Measurements from ENCODE around the gene TTYH3.

Gene TTYH3

DNA sequence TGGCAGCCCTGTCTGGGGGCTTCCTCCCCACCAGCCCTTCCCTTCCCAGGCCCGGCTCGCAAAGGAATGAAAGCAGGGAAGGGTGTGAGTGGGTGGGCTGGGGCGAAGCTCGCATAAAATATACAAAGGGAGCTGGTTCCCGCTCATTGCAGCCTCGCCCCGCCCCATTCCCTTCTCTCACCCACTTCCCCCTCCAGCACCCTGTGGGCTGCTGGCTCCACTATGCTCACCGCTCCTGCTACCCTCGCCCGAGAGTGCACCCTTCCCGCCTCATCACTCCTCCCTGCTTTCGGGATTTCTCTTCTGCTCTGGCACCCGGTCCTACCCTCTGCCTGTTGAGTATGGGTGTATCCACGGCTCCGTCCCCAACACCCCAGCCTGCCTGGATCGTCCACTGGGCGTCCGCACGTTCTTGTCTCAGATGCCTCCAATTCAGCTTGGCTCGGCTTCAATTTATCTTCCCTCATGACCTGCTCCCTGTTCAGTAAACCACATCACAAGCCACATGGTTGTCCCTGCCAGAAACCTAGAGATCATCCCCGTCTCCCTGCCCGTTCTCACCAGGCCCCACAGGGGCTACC is 14.4 kb upstream of the TTYH3 start:
- no peak for DNase-seq

DNA sequence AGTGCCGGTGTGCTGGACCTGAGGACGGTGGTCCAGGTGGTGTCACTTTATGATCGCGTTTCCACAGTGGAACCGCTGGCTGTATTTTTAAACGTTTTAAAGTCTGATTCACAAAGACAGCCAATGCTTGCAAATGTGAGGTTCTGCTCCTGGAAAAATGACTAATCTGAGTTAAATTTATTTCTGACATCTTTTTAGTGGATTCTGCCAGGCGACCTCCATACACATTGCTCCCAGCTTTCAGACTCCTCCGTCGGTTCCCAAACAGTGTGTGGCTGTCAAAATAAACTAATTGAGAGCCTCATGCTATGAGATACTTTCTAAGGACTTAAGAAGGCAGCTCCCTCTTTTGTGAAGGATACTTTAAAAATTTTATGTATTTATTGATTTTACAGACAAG is 12.7 kb upstream of the TTYH3 start:
- no peak for DNase-seq

GRCh38 chr7:2621061-2621828 is 10.5 kb upstream of the TTYH3 start:
- DNase-seq: no peak

GRCh38 chr7:2621948-2622640 is 9.7 kb upstream of the TTYH3 start:
- DNase-seq: no peak

DNA sequence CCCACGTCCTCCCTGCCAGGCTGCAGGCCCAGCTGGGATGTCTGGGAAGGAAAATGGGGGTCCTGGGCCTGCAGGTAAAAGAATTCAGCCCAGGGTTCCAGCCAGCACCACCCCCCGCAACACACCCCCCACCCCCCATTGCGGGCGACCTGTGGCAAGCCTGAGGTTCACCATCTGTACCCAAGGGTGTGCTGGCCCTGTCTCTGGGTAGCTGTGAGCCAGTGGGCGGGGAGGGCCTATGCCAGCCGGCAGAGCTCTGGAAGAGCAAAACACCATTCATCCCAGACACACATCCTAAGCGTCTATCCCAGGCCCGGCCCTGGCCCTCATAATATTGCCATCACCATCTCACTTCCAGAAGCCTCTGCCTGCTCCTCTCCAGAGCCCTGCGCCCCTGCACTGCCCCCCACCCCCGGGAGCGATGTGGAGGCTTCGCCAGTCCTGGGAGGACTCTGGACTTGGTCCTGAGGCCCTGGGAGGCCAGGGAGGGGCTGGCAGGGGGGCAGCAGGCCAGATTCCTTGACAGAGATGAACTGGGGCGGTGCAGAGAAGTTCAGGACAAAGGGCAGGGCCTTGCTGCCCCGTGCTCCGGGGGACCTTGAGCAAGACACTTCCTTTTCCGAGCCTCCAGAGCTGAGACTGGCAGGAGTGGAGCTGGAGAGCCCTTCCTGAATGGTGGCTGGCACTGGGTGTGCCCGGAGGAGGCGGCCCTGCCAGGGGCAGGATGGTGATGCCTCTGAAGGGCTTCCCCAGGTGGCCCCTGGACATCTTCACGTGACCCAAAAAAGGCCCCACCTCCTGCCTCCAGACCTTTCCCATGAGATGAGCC is 8.7 kb upstream of the TTYH3 start:
- DNase-seq: no peak

DNA sequence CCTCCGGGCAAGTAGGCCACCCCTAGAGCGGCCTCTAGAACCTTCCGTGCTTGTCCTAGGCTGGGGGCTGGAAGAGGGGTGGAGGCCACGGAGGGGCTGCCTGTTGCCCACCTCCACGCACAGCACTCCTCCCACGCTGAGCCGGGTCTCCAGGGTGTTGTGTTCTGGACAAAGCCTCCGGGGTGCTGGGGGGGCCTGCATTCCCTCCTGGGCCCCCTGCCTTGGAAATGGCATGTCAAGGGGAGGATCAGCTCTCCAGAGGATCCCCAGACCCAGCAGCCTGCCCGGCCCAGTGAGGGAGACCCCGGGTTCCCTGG is 8.1 kb upstream of the TTYH3 start:
- no peak for DNase-seq

DNA sequence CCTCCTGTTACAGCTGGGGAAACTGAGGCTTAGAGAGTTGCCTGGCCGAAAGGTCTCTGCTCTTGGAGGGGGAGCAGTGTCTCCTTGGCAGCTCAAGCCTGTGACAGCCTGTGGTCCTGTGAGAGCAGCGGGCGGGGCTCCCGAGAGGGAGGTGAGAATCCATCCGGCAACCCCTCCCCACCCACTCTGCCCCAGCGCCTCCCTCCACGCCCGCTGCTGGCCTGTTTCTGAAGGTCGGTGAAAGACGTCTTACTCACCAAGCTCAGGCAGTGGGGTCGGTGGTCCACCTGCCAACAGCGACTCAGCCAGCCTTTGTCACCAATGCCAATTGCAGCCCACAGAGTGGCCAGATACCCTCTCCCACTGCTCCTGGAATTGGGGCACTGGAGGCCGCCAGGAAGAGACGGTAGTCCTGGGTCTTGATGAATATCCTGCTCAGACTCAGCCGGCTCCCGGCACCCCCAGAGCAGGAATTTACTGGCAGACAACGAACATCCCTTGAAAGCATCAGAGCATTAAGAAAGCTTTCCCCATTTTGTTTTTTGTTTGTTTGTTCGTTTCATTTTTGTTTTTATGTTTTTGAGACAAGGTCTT is 7.4 kb upstream of the TTYH3 start:
- no peak for DNase-seq

- DNase-seq: no peak
Measured at GRCh38 chr7:2626498-2627117, 5.2 kb upstream of the TTYH3 start.

GRCh38 chr7:2627258-2628129 is 4.3 kb upstream of the TTYH3 start:
- no peak for DNase-seq

DNA sequence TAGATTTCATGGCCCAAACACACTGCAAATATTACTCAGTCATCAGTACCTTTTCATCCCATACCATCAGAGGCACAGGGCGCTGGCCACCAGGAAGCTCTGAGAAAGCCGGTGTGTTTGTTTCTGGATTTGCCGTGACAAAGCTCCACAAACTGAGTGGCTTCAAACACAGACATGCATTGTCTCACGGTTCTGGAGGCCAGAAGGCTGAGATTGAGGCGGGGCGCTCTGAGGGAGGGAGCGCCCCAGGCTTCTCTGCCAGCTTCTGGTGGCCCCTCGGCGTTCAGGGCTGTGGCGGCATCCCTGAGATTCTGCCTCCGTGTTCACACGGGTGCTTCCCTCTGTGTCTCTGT is 3.7 kb upstream of the TTYH3 start:
- no peak for DNase-seq

GRCh38 chr7:2628891-2629290 is 2.9 kb upstream of the TTYH3 start:
- no peak for DNase-seq

DNA sequence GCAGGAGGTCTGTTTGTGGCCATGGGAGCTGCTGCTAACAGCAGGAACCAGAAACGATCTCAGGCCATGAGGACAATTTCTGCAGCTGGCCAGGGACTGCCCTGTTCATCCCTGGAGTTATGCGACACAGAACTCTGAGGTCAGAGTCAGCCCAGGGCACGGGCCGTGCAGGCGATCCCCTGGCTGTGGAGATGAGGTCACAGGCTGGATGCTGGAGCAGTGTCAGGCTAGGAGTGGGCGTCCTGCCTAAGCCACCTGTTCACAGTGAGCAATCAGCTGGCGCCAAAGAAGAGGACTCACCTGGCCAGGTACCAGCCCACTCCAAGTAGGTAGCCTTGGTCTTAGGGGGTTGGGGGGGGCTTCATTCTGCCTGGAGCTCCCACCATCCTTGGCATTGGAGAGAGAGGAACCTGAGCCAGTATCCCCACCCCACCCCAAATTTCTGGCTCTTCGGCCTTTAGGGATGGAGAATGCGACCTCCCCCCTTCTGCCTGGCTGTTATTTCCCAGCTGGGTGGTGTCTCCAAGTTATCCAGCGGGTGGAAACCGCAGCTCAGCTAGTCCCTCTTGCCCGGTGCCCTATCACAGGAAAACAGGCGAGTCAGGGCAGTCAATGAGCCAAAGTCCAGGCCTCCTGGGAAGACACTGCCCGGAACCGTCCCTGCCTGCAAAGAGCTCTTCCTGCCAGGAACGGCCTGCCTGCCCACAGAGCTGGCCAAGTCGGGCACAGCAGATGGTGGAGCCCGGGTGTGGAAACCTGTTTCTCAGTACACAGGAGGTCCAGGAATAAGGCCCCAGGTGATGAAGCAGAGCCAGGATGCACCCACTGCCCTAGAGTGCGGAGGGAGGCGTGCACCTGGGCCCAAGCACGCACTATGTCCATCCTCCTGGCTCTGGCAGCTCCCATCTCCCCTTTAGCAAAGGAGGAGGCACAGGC is 1.8 kb upstream of the TTYH3 start:
- DNase-seq: no peak

DNA sequence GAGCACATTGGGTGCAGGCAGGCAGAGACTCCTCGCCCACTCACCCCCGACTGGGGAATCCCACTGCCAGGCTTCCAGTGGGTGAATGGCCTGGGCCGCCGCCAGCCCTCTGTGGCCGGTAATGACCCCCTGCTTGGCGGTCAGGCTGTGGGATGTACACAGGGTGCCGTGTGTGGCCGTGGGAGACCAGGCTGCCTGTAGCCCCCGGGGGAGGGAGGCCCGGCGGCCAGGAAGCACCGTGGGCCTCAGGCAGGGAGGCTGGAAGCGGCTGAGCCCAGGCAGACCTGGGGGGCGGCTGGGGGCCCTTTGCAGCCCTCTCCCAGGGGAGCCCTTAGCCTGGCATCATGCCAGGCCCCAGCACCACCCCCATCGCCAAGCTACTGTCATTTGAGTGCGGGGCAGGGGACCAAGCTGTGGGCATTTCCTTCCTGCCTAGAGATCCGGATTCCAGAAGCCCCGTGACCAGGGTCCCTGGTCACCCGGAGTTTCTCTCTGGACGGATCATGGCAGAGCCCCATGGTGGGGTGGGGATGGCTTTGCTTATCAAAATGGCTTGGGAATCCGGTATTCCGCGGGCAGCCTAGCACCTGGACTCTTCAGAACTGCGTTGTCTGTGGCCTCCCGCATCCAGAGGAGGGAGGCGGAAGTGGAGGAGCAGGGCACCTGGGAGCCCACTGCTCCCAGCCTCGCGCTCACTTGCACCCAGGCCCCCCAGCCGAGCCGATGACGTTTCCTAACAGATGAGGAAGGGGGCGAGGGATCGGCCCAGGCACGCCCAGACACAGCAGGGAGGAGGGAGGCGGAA is 1.1 kb downstream of the TTYH3 start:
- DNase-seq: peak in 1 of 4 experiments; percentile 12

DNA sequence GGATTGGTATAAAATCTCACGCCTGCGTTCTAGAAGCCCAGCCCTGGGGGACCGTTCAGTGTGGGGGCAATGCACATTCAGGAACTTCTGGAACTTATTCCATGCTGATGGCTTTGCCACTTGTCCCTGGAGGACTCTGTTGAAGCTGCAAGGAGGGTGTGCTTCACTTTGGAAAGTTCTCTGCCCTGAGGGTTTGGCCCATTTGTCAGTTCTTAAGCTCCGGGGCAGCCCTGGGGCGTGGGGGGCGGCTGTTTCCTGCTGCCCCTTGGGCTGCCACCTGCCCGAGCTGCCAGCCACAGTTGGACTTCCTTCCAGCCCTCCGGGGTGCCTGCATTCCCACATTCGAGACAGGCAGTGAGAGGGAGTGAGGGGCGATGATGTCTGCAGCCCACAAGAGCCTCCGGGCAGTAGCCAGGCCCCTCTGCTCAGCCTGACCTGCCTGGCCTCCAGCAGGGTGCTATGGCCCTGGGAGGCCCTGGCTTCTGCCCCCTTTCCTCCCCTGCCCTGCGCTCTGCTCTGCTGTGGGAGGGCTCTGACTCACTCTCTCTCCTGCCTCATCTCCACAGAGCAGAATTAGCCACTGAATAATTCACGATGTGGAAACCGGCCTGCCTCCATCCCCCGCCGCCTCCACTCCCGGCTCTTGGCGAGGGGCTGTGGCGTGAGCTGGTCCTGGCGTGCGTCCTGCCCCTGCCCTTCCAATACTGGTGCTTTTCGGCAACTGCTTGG is 1.9 kb downstream of the TTYH3 start:
- DNase-seq: peak in 1 of 4 experiments; percentile 16

- no peak for DNase-seq
Measured at GRCh38 chr7:2634267-2635145, 2.7 kb downstream of the TTYH3 start.

DNA sequence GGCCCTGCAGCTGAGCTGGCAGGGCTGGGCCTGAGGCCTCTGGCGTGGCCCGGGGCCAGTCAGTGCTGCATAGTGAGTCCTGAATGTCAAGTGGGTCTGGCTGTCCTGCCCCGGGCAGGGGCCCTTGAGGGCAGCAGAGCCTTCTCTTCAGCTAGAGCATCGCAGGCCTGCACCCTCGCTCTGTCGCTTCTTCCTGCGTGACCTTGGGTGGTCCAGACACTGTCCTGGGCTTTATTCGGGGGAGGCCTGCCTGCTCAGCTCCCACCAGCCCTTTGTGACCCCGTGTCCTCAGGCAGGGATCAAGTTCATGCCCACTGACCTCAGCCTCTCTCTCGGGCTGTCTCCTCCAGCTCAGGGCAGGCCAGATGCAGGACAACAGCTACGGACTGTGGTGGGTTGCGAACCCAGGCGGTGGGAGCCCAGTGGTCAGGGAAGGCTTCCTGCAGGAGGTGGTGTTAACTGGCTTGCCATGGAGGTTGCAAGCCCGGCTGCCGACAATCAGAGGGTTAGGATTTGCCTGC is 3.4 kb downstream of the TTYH3 start:
- no peak for DNase-seq
